Osteocyte (in vitro differentiated cells): Measurements from ENCODE around the gene MAST3. TPM values are rescaled to one million over a fixed set of nuclear protein-coding genes. Genes with fewer than 3 reads are reported as not detected.

Source experiments
- DNase-seq: peaks from one replicate; pipeline ENCODE4 v3.0.0; 2021; ENCODE audit warnings: mixed read lengths; ENCODE audit not compliant: unreplicated experiment; ENCODE audit errors: extremely low spot score
- H3K27ac Mint-ChIP-seq: one replicate; pipeline ENCODE4 v1.8.0; 2021; ENCODE audit warnings: mild to moderate bottlenecking, mixed read lengths; ENCODE audit not compliant: unreplicated experiment
- H3K27me3 Mint-ChIP-seq: one replicate; pipeline ENCODE4 v1.8.0; 2021; ENCODE audit warnings: mixed read lengths; ENCODE audit not compliant: unreplicated experiment
- H3K36me3 Mint-ChIP-seq: one replicate; pipeline ENCODE4 v1.8.0; 2021; ENCODE audit warnings: mixed read lengths; ENCODE audit not compliant: unreplicated experiment
- H3K4me1 Mint-ChIP-seq: one replicate; pipeline ENCODE4 v1.8.0; 2021; ENCODE audit warnings: mixed read lengths; ENCODE audit not compliant: unreplicated experiment
- H3K4me3 Mint-ChIP-seq: one replicate; pipeline ENCODE4 v1.8.0; 2021; ENCODE audit warnings: mild to moderate bottlenecking, moderate library complexity, mixed read lengths; ENCODE audit not compliant: unreplicated experiment
- H3K9me3 Mint-ChIP-seq: one replicate; pipeline ENCODE4 v1.8.0; 2021; ENCODE audit warnings: mixed read lengths; ENCODE audit not compliant: unreplicated experiment
- total RNA-seq: library from RNA; stranded (reverse); gene quantifications from 2 replicates; pipeline ENCODE4 v1.2.1, GENCODE V29; 2021
- TF ChIP-seq, protein P1 (sequence below): fragments of 200-600 bp; sonication (generic); IDR thresholded peaks from 2 replicates; pipeline ENCODE4 v1.5.0; 2021; ENCODE audit warnings: antibody characterized with exemption, mild to moderate bottlenecking, moderate library complexity

Gene MAST3
- total RNA-seq, 1 donor from 2014 or later, result 7.6 TPM

GRCh38 chr19:18135712-18136584, 38.4 kb downstream of the MAST3 start:
- TF ChIP-seq, protein P1, sequence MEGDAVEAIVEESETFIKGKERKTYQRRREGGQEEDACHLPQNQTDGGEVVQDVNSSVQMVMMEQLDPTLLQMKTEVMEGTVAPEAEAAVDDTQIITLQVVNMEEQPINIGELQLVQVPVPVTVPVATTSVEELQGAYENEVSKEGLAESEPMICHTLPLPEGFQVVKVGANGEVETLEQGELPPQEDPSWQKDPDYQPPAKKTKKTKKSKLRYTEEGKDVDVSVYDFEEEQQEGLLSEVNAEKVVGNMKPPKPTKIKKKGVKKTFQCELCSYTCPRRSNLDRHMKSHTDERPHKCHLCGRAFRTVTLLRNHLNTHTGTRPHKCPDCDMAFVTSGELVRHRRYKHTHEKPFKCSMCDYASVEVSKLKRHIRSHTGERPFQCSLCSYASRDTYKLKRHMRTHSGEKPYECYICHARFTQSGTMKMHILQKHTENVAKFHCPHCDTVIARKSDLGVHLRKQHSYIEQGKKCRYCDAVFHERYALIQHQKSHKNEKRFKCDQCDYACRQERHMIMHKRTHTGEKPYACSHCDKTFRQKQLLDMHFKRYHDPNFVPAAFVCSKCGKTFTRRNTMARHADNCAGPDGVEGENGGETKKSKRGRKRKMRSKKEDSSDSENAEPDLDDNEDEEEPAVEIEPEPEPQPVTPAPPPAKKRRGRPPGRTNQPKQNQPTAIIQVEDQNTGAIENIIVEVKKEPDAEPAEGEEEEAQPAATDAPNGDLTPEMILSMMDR, result no peak
- Mint-ChIP-seq H3K9me3 (no peaks in the 10 kb centered on the region), H3K4me1 (no peaks in the 10 kb centered on the region), H3K4me3 (no peak overlapping the region), H3K27me3 (no peaks in the 10 kb centered on the region), H3K36me3 (peaks cover 14% of the 10 kb centered on the region), H3K27ac (no peak overlapping the region)
- no peak for DNase-seq

DNA sequence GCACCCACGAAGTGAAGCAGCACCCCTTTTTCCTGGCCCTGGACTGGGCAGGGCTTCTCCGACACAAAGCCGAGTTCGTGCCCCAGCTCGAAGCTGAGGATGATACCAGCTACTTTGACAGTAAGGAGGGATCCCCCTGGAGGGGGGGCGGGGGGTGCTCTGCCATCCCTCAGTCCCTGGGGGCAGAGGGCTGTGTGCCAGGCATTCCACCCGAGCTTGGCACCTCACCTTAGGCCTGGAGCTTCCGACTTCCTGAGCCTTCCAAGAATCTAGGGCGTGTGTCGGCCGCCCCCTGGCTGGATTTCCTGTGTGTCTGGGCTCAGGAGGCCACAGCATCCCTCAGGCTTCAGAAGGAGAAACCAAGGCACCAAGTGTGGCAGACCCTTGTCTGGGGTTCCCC, 39.7 kb downstream of the MAST3 start:
- TF ChIP-seq, protein P1, result no peak
- H3K27me3 Mint-ChIP-seq, result no peaks in the 10 kb centered on the region
- no peak overlapping the region for H3K4me3 Mint-ChIP-seq

DNA sequence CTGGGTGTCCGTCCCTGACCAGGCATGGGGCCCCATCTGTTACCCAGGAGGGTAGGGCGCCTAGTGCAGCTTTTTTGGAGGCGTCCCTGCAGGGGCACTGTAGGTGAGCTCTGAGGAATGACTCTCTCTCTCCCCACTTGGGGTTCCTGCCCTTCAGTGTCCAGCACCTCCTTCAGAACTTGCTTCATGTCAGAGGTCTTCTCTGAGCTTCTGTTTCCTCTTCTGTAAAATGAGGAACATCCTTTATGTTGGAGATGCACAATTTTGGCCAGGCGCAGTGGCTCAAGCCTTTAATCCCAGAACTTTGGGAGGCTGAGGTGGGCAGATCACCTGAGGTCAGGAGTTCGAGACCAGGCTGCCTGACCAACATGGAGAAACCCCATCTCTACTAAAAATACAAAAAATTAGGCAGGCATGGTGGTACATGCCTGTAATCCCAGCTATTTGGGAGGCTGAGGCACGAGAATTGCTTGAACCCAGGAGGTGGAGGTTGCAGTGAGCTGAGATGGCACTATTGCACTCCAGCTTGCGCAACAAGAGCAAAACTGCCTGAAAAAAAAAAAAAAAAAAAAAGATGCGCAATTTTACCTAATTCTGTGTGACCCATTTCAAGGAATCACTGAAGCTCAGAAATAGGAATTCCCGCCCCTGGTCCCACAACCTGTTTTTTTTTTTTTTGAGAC, 40.2 kb downstream of the MAST3 start:
- no peaks in the 10 kb centered on the region for H3K9me3 Mint-ChIP-seq
- DNase-seq, result no peak
- H3K27ac Mint-ChIP-seq, result no peak overlapping the region
- TF ChIP-seq, protein P1, result no peak
- no peaks in the 10 kb centered on the region for H3K4me1 Mint-ChIP-seq
- H3K36me3 Mint-ChIP-seq, result peaks cover 13% of the 10 kb centered on the region
- no peak overlapping the region for H3K4me3 Mint-ChIP-seq
- no peaks in the 10 kb centered on the region for H3K27me3 Mint-ChIP-seq

More for the DNA sequence above, 39.7 kb downstream of the MAST3 start:
- H3K27ac Mint-ChIP-seq, result no peak overlapping the region
- H3K9me3 Mint-ChIP-seq, result no peaks in the 10 kb centered on the region
- peaks cover 14% of the 10 kb centered on the region for H3K36me3 Mint-ChIP-seq
- no peaks in the 10 kb centered on the region for H3K4me1 Mint-ChIP-seq
- no peak for DNase-seq

GRCh38 chr19:18140473-18140872, 42.9 kb downstream of the MAST3 start:
- Mint-ChIP-seq H3K4me1 (no peaks in the 10 kb centered on the region), H3K36me3 (peaks cover 15% of the 10 kb centered on the region), H3K9me3 (no peaks in the 10 kb centered on the region), H3K27me3 (no peaks in the 10 kb centered on the region), H3K4me3 (no peak overlapping the region), H3K27ac (no peak overlapping the region)
- no peak for DNase-seq
- TF ChIP-seq, protein P1, result no peak

- Mint-ChIP-seq H3K4me3 (no peak overlapping the region), H3K9me3 (no peaks in the 10 kb centered on the region), H3K36me3 (peaks cover 16% of the 10 kb centered on the region), H3K27ac (no peak overlapping the region), H3K4me1 (no peaks in the 10 kb centered on the region), H3K27me3 (no peaks in the 10 kb centered on the region)
- DNase-seq, result no peak
- TF ChIP-seq, protein P1, result no peak
Measured at GRCh38 chr19:18141031-18141430, 43.5 kb downstream of the MAST3 start.
